ENCODE measurements around the gene HLA-G.

The HLA-G gene

GRCh38 chr6:29834564-29835436, 7.2 kb downstream of the HLA-G start:
- TF ChIP-seq CTCF (IDR thresholded peaks at IDR 0.05) = peak; percentile 71

- no peak for TF ChIP-seq CTCF (IDR thresholded peaks at IDR 0.05)
Measured at GRCh38 chr6:29839917-29840316, 12.3 kb downstream of the HLA-G start.

GRCh38 chr6:29841030-29841429, 13.4 kb downstream of the HLA-G start:
- TF ChIP-seq CTCF (IDR thresholded peaks at IDR 0.05) = no peak

- no peak for TF ChIP-seq CTCF (IDR thresholded peaks at IDR 0.05)
Measured at GRCh38 chr6:29845405-29846006, 17.9 kb downstream of the HLA-G start.

- TF ChIP-seq CTCF (IDR thresholded peaks at IDR 0.05) = peak; percentile 76
Measured at GRCh38 chr6:29847871-29848630, 20.4 kb downstream of the HLA-G start.

GRCh38 chr6:29850011-29850553, 22.5 kb downstream of the HLA-G start:
- TF ChIP-seq CTCF (IDR thresholded peaks at IDR 0.05) = no peak

GRCh38 chr6:29851190-29851589, 23.6 kb downstream of the HLA-G start:
- TF ChIP-seq CTCF (IDR thresholded peaks at IDR 0.05) = no peak
